ENCODE data around the gene TOP2A. TPM values are rescaled to one million over a fixed set of nuclear protein-coding genes. Genes with fewer than 3 reads are reported as not detected.
A peak's percentile ranks its signal among the peaks of the same experiment; 100 is the strongest.

Gene TOP2A
- total RNA-seq, 3 donors from 2014 or later (not counting 1 experiment from before 2014, with no cell fraction given): 2.0 to 6.4 (median 4.6) TPM

DNA sequence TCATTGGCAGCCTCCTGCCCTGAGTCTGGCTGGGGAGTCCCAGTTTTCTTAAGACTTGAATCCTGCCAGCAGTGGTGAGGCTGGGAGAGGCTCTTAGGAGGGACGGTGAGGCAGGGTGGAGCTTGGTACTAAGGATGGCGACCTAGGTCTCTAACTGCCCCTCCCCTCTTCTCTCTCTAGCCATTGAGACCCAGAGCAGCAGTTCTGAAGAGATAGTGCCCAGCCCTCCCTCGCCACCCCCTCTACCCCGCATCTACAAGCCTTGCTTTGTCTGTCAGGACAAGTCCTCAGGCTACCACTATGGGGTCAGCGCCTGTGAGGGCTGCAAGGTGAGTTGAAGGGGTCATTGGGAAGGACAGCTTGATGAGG is 69.6 kb downstream of the TOP2A start:
- Histone ChIP-seq H3K27ac (ENCODE audit: low read length) (peak overlapping the region; percentile 59), H3K36me3 (ENCODE audit: control insufficient read depth, insufficient read depth, low read length) (peaks cover 44% of the 10 kb centered on the region), H3K27me3 (ENCODE audit: control insufficient read depth, insufficient read depth, low read length) (no peaks in the 10 kb centered on the region), H3K9me3 (ENCODE audit: control insufficient read depth, insufficient read depth, low read length) (no peaks in the 10 kb centered on the region), H3K4me3 (ENCODE audit: low read length) (no peak overlapping the region), H3K4me1 (ENCODE audit: control insufficient read depth, insufficient read depth, low read length) (peaks cover 90% of the 10 kb centered on the region)
- ATAC-seq: no peak
- Mint-ChIP-seq H3K4me1 (peaks cover 62 to 92% of the 10 kb centered on the region in 2 donors), H3K27ac (peak overlapping the region; percentile 89 to 97), H3K27me3 (ENCODE audit: low read depth in 2 of 2) (no peaks in the 10 kb centered on the region), H3K4me3 (peak overlapping the region; percentile 80), H3K9me3 (no peaks in the 10 kb centered on the region), H3K36me3 (no peaks in the 10 kb centered on the region)
- TF ChIP-seq, protein P1, sequence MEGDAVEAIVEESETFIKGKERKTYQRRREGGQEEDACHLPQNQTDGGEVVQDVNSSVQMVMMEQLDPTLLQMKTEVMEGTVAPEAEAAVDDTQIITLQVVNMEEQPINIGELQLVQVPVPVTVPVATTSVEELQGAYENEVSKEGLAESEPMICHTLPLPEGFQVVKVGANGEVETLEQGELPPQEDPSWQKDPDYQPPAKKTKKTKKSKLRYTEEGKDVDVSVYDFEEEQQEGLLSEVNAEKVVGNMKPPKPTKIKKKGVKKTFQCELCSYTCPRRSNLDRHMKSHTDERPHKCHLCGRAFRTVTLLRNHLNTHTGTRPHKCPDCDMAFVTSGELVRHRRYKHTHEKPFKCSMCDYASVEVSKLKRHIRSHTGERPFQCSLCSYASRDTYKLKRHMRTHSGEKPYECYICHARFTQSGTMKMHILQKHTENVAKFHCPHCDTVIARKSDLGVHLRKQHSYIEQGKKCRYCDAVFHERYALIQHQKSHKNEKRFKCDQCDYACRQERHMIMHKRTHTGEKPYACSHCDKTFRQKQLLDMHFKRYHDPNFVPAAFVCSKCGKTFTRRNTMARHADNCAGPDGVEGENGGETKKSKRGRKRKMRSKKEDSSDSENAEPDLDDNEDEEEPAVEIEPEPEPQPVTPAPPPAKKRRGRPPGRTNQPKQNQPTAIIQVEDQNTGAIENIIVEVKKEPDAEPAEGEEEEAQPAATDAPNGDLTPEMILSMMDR (IDR thresholded peaks at IDR 0.05): no peak
- intact Hi-C loops (cut with micrococcal nuclease): no loop called here
- WGBS (ENCODE audit: insufficient coverage): 69% methylated on average over 4 of the region's 5 CpGs
- no peak for DNase-seq

DNA sequence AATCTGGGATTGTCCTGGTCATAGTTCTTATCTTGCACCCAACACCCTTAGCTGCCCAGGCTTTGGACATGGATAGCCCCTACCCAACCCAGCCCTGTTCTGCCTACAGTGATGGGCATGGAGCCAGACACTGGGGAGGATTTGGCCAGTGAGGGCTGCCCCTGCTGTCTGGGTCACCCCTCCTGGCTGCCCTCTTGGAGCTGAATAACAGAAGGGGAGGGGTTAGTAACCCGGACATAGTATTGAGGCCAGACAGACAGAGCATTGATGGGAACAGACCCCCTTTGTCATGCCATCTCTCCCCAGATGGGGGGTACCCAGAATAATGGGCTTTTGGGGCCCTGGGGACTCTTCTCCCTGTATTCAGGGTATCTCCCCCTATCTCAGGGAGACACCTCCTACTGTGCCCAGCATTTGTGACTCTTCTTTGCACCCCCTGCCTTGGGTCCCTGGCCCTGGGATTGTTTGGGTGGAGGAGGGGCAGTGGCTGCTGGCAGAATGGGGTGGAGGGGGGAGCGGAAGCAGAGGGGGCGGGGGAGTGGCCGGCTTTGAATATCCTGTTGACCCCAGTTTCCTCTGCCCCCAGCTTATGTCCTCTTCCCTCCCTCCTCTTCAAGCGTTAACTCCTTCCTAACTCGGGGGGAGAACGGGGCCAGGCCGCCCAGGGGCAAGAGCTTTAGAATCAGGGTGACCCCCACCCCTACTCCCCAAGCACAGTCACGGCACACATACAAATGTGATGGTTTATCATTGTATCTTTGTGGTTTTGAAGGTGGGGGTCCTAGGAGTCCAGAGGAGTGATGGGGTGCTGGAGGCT is 70.2 kb downstream of the TOP2A start:
- Mint-ChIP-seq H3K4me1 (peaks cover 61 to 92% of the 10 kb centered on the region in 2 donors), H3K27ac (peak overlapping the region; percentile 89 to 97), H3K27me3 (ENCODE audit: low read depth in 2 of 2) (no peaks in the 10 kb centered on the region), H3K4me3 (peak overlapping the region; percentile 80), H3K9me3 (no peaks in the 10 kb centered on the region), H3K36me3 (no peaks in the 10 kb centered on the region)
- Histone ChIP-seq H3K27ac (ENCODE audit: low read length) (peak overlapping the region; percentile 59), H3K4me1 (ENCODE audit: control insufficient read depth, insufficient read depth, low read length) (peaks cover 90% of the 10 kb centered on the region), H3K9me3 (ENCODE audit: control insufficient read depth, insufficient read depth, low read length) (no peaks in the 10 kb centered on the region), H3K36me3 (ENCODE audit: control insufficient read depth, insufficient read depth, low read length) (peaks cover 38% of the 10 kb centered on the region), H3K4me3 (ENCODE audit: low read length) (no peak overlapping the region), H3K27me3 (ENCODE audit: control insufficient read depth, insufficient read depth, low read length) (no peaks in the 10 kb centered on the region)
- DNase-seq (peak in 1 of 2 donors; percentile 32), ATAC-seq (peak; percentile 21 to 27 (median 26))
- WGBS (ENCODE audit: insufficient coverage): 8% methylated on average over 2 of the region's 9 CpGs
- TF ChIP-seq, protein P1 (IDR thresholded peaks at IDR 0.05): no peak
- intact Hi-C loops (cut with micrococcal nuclease): no loop called here

DNA sequence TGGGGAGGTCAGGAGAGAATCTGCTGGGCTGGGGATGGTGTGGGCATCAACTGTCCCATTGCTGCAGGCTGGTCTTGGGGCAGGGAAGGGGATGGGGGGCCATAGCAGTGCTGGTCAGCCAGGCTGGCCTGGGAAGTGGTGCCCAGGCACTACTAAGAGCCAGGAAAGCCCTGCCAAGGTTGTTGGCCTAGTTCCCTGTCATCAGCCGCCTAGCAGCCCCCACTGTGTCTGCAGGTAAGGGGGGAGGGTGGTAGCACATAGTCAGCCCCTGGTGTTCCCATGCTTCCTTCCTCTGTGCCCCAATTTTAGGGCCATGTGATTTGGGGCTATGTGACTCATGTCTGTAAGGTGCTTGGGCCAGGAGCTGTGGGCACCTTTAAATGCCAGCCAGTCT is 70.9 kb downstream of the TOP2A start:
- WGBS (ENCODE audit: insufficient coverage): 53% methylated on average over 1 of the region's 1 CpG

More for the DNA sequence above, 70.9 kb downstream of the TOP2A start:
- Mint-ChIP-seq H3K27me3 (ENCODE audit: low read depth in 2 of 2) (no peaks in the 10 kb centered on the region), H3K4me1 (peaks cover 58 to 89% of the 10 kb centered on the region in 2 donors), H3K4me3 (peak overlapping the region; percentile 69), H3K9me3 (no peaks in the 10 kb centered on the region), H3K27ac (peak overlapping the region; percentile 89 to 97), H3K36me3 (no peaks in the 10 kb centered on the region)
- Histone ChIP-seq H3K9me3 (ENCODE audit: control insufficient read depth, insufficient read depth, low read length) (no peaks in the 10 kb centered on the region), H3K27ac (ENCODE audit: low read length) (peak overlapping the region; percentile 59), H3K36me3 (ENCODE audit: control insufficient read depth, insufficient read depth, low read length) (peaks cover 30% of the 10 kb centered on the region), H3K4me3 (ENCODE audit: low read length) (no peak overlapping the region), H3K27me3 (ENCODE audit: control insufficient read depth, insufficient read depth, low read length) (no peaks in the 10 kb centered on the region), H3K4me1 (ENCODE audit: control insufficient read depth, insufficient read depth, low read length) (peaks cover 91% of the 10 kb centered on the region)
- ATAC-seq: peak in 1 of 3 donors; percentile 4
- peak in 1 of 2 donors; percentile 49 for DNase-seq
- TF ChIP-seq, protein P1 (IDR thresholded peaks at IDR 0.05): no peak
- intact Hi-C loops (cut with micrococcal nuclease): no loop called here

Data from natural killer cell (primary cell).